ENCODE results near the gene NR2C2.
"Not testable (repeated sequence)": the region's sequence is repeated elsewhere in the genome, so short reads cannot be mapped to it uniquely, and the experiment has no call there.

The NR2C2 gene

DNA sequence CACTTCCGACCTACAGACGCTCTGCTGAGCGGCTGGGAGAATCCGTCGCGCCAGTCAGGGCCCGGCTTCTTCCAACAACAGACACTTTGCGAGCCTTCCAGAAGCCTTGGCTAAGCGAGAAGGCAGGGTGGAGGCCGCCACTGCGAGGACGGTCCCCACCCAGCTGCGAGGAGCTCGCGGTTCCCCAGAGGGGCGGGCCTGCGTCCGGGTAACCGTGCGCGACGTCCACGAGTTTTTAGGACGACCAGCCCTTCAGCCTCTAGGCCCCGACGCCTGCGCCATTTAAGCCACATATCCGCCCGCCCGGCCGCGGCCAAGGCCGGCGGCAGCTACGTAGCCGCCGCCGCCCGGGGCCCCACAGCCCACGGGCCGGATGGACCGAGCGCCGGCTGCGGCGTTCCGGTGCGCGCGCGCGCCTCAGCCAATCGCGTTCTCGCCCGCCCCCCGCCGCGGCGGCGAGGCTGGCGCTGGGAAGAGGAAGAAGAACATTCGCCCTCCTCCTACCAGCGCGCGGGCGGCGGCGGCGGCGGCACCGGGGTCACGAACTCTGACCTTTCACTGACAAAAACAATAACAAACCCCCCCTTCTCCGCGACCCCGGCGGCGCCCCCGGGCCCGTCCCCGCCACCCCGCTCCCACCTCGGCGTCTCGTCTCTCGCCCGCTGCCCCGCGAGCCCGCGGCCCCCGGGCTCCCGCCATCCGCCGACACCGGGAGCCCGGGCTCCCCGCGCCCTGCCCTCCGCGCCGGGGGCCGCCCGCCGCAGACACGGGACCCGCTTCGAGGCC, at the start of gene NR2C2:
NR2C2 (plus strand) TSS at position 484 of the 786 bp plus-strand sequence. CDS start 56,332 bp downstream, outside the sequence.
- peak; percentile 90 for DNase-seq (ENCODE audit: low spot score)

DNA sequence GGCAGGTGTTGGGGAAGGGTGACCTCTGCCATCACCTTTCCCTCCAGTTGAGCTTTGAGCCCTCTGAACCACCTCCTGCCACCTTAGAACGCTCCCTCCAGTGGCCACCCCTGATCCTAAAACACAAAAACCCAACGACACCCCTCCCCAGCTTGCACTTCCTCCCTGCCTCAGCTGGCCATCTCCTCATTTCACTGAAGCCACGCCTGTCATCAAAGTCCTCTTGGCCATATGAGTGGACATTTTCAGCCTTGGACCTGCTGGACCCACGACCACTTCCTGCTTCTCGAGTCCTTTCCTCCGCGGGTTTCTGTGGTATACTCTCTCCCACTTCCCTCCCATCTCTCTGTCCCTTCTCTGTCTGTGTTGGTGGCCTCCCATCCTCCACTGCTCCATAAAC, 48.5 kb upstream of the NR2C2 start:
- DNase-seq (ENCODE audit: low spot score): no peak

- DNase-seq (ENCODE audit: low spot score): no peak
Measured at GRCh38 chr3:14899993-14900618, 47.3 kb upstream of the NR2C2 start.

DNA sequence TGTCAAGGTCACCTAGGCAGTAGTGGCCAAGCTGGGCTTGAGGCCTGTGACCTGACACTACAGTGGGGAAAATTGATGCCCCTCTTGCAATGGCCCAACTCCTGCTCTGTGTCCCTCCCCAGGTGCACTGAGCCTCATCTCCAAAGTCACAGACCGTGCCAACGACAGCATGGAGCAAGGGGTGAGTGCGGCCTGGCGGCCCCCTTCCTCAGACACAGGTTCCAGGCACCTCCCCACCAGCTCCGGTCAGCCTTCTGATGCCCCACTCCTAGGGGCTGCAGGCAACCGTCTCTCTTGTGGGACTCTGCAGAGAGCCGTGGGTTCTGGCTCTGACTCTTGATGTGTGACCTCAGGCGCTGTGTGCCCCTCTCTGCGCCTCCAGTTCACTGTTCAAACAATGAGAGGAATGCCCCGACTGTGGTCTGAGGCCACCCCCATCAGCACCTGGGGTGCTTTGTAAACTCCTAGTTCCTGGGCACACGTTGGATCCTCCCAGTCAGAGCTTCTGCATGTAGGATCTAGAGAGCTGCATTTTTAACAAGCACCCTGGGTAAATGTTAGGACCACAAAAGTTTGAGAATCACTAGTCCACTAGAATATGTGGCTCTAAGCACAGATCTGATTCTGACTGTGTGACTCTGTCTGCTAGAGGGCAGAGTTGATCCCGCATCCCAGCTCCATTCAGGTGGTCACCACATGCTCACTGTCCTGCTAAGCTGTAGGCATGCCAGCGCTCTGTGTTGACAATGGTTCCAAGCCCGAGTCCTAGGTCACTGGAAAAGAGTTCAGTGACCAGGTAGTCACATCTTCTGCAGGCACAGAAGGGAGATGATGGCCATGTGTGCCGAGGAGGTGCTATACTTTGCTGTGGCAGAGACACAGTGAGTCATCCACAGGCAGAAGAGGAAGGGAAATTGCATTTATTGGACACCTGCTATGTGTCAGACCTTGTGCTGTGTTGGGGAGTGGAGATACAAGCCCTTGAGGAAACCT, 46.2 kb upstream of the NR2C2 start:
- no peak for DNase-seq (ENCODE audit: low spot score)

DNA sequence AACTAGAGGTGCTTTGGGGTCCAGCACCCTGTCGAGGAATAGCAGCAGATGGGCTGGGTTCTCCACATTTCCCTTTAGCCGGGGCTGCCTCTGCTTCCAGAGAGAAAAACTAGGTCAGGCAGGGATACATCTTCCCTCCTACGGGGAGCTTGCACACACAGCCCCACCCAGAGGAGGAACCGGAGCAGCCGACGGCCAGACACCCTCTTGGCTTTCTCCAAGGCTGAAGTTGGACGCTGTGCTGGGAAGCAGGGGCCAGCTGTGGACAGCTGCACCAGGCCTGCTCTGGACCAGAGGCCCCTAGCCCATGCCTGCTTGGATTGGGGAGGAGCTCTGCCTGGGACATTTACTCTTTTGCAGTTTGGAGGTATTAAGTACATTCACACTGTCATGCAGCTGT, 44.7 kb upstream of the NR2C2 start:
- no peak for DNase-seq (ENCODE audit: low spot score)

GRCh38 chr3:14903501-14903900, 43.9 kb upstream of the NR2C2 start:
- not testable (repeated sequence) for DNase-seq (ENCODE audit: low spot score)

- DNase-seq (ENCODE audit: low spot score): no peak
Measured at GRCh38 chr3:14905055-14905657, 42.2 kb upstream of the NR2C2 start.

DNA sequence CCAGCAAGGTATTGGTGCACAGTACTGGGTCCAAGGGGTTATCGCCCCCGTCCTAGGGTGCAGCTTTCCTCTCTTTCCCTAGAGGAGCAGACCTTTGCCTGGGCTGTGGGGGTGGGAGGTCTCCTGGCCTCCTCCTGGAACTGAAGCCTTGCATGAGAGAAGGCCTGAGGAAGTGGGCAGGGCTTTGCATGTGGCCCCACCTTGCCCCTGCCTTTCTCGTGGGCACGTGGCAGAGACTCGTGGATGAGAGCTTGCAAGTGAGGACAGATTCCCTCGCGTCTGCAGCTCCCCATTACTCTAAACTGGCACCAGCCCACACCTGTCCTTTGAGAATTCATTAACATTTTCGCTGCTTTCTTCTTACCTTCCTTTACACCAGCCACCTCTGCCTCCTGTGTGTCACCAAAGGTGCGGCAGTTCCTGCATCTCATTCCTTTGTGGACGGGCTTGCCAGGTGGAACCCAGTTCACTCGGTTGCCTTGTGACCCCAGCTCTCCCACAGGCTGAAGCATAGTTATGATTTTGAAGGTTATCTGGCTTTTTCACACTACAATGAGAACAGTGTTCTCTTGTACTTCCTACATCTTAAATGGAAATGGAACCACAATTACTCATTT, 40.9 kb upstream of the NR2C2 start:
- no peak for DNase-seq (ENCODE audit: low spot score)

GRCh38 chr3:14907043-14907966, 40.1 kb upstream of the NR2C2 start:
- DNase-seq (ENCODE audit: low spot score): no peak

DNA sequence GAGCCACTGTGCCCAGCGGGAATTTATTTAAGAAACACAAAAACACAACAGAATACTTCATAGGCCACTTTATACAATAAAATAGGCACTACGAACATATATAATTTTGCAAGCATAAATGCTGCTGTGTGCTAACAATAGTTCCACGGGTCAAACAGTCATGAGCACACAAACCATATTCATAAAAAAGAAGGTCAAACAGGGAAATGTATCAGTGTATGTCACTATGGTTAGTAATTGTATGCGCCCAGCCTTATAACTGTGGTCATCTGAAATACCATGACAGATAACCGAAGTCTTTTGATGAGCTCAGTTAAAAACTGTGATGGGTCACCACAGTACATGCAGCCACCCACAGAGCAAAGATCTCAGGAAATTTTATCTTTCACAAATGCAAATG, 38.1 kb upstream of the NR2C2 start:
- DNase-seq (ENCODE audit: low spot score): no peak

DNA sequence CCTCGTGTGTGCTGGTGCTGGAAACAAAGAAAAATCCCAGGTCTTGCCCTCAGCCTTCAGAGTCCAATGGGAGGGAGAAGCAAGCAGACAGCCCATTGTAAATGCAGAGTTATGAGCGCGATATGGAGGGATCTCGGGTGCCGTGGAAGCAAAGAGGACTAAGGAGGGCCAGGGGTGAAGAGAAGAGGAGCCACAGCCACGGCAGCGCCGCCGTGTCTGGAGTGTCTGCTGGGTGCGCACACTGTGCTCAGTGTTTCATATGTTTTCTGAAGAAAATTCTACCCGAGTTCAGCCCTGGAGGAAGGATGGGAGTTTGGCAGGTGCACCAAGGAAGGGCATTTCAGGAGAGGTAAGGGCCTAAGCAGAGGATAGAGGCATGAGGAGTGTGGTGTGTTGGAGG, 35.7 kb upstream of the NR2C2 start:
- DNase-seq (ENCODE audit: low spot score): no peak

DNA sequence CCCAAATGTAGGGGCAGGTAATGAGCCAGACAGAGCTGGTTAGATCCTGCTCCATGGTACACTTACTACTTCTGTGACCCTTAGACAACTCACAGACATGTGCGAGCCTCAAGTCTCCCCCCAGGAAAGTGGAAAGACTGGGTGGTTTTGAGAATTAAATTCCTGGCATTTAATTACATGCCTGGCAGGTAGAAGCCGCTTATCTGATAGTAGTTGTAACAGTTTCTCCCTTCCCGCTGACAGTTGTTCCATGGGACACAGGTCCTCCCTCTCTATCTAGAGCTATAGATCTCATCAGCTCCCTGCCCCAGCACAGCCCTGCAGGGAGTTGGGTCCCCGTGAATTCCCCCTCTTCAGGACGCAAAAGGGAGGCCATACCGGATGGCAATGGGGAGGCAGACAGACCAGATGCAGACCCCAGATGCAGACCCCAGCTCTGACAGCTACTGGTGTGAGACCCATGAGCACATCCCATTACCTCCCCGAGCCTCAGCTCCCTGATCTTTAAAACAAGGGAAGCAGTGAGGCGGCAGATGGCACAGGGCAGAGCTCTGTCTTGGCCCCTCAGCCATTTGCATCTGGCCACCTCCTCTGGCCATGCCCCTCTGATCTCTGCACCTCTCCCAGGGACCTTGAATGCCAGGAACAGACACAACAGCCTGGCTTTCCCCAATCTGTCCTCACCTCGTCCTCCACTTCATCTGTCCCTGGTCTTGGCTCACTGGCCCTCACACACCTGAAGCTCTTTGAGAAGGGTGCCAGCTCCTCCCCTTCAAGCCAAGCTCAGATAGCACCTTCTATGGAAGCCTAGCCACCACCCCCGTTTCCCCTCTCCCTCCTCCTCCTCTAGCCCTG, 34.1 kb upstream of the NR2C2 start:
- DNase-seq (ENCODE audit: low spot score): no peak

DNA sequence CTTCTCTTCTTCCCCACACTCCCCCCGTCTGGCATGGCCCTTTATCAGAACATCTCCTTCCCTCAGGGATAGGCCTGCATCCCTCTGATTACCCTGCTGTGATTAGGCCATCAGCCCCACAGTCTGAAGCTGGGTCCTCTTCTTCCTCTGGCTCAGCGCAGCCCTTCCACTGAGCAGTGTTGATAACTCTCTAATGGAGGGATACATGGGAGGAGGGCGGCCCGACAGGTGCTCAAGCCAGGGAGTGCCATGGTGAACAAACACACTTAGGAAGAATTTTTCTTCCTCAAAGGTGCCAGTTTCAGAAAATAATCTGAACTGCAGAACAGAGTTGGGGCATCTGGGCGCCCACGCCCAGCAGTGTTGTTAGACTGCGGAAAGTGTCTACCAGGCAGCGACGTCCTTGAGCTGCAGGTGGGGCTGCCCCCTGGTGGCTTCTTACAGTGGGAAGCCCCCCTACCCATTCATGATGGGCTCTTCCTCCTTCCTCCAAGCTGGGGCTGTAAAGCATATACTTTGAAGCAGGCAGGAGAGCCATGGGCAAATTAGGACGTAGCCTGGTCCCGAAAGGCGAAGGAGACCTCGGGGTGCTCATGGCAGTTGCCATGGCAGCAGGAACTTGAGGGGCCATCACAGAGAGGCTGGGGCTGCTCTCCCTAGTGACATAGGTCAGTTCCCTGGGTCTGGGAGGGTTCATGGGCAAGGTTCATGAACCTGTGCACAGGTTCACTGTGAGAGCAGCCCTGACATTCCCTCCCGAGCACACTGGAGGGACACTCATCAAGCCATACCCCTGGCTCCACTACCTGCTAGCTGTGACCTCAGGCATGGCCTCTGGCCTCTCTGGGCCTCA, 33.2 kb upstream of the NR2C2 start:
- DNase-seq (ENCODE audit: low spot score): no peak

DNA sequence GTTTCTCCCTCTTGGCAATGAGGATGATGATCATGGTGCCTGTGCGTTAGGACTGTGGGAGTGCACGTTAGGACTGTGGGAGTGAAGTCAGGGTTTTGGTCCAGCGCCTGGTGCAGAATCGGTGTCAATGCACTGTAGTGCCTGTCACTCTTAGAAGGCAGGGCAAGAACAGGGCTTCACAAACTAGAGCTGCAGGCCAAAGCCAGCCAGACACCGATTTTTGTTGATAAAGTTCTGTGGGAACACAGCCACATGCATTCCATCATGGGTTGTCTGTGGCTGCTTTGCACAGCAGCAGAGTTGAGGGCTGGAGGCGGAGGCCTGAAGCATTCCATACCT, 32.6 kb upstream of the NR2C2 start:
- DNase-seq (ENCODE audit: low spot score): no peak

DNA sequence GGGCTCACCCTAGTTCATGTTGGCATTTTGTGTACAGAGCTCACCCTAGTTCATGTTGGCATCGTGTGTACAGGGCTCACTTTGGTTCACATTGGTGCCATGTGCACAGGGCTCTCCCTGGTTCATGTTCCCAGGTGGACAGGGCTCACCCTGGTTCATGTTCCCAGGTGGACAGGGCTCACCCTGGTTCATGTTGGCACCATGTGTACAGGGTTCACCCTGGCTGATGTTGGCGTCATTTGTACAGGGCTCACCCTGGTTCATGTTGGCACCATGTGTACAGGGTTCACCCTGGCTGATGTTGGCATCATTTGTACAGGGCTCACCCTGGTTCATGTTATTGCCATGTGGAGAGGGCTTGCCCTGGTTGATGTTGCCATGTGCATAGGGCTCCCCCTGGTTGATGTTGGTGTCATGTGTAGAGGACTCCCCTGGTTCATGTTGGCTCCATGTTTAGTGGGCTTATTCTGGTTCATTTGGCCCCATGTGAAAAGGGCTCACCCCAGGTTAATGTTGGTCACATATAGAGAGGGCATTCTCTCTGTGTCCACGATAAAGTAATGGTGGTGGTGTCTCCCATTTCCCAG, 31.7 kb upstream of the NR2C2 start:
- DNase-seq (ENCODE audit: low spot score): no peak

DNA sequence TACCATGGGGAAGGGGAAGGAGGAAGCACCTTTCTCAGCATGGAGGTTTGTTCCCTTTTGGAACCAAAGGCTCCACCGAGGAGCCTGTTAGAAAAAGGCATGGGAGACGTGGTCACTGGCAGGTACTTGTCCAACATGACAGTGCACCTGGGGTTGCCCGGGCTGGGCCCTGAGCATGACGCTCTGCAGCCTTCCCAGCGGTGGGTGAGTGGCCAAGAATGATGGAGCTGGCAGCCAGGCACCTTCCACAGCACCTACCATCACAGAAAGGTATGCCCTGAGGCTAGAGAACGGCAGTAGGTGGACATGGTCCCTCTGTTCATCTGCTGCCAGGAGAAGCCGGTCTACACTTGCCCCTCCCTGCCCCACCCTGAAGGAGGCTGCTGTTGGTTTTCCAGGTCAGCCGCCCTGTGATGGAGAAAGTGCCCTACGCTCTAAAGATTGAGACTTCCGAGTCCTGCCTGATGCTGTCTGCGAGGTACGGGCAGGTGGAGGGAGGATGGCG, 29.0 kb upstream of the NR2C2 start:
- DNase-seq (ENCODE audit: low spot score): no peak

GRCh38 chr3:14920536-14920935, 26.8 kb upstream of the NR2C2 start:
- no peak for DNase-seq (ENCODE audit: low spot score)

GRCh38 chr3:14921034-14921616, 26.3 kb upstream of the NR2C2 start:
- peak; percentile 89 for DNase-seq (ENCODE audit: low spot score)

Measured in ecto neural progenitor cell (in vitro differentiated cells).